H1 (cell line): Measurements from ENCODE around the gene COLEC11. TPM values are rescaled to one million over a fixed set of nuclear protein-coding genes. Genes with fewer than 3 reads are reported as not detected.

Experiments
- CTCF ChIA-PET: fragments of 300-600 bp; sonication (Branson Sonifier 250); formaldehyde crosslinking; loops from one replicate; lab custom pipeline; 2021; ENCODE audit not compliant: partially characterized antibody; lab: Charles Lee
- POLR2A ChIA-PET: fragments of 300-600 bp; sonication (Branson Sonifier 250); formaldehyde crosslinking; loops from one replicate; lab custom pipeline; 2021; ENCODE audit warnings: inconsistent platforms; ENCODE audit not compliant: partially characterized antibody; lab: Charles Lee
- DNase-seq, 2 experiments: peaks; one replicate each; pipeline versions ENCODE4 v3.0.0 to v3.0.0-alpha.2; 2010 to 2022; ENCODE audit warnings: low spot score in 2 of 2, low read depth in 1 of 2, mixed read lengths in 1 of 2
- FAIRE-seq: peaks from 2 replicates; lab custom pipeline; 2011; peaks lifted over from hg19 to GRCh38; lab: Jason Lieb, UNC
- H2AFZ ChIP-seq: 2 replicates; pipeline ENCODE4 v1.8.1; 2012; ENCODE audit warnings: low read length, inconsistent platforms
- H2AK5ac ChIP-seq: 2 replicates; pipeline ENCODE4 v1.6.1; 2013; ENCODE audit warnings: low read depth, low read length
- H2BK120ac ChIP-seq: replicated peaks from 2 replicates; pipeline ENCODE3; 2013; ENCODE audit warnings: low read depth, low read length, inconsistent platforms
- H2BK12ac ChIP-seq: 2 replicates; pipeline ENCODE4 v1.6.1; 2013; ENCODE audit warnings: low read depth, low read length
- H2BK15ac ChIP-seq: 2 replicates; pipeline ENCODE4 v1.6.1; 2013; ENCODE audit warnings: low read length
- H2BK20ac ChIP-seq: 2 replicates; pipeline ENCODE4 v1.6.1; 2013; ENCODE audit warnings: low read length
- H2BK5ac ChIP-seq: 2 replicates; pipeline ENCODE4 v1.6.1; 2013; ENCODE audit warnings: low read depth, low read length
- H3K14ac ChIP-seq: 2 replicates; pipeline ENCODE4 v1.6.1; 2013; ENCODE audit warnings: inconsistent platforms; ENCODE audit not compliant: insufficient read length
- H3K18ac ChIP-seq: 2 replicates; pipeline ENCODE4 v1.6.1; 2013; ENCODE audit warnings: low read length; ENCODE audit errors: extremely low read depth
- H3K23ac ChIP-seq: 2 replicates; pipeline ENCODE4 v1.6.1; 2013; ENCODE audit warnings: inconsistent platforms; ENCODE audit not compliant: insufficient read length
- H3K23me2 ChIP-seq: 2 replicates; pipeline ENCODE4 v1.6.1; 2013; ENCODE audit warnings: low read depth, low read length
- H3K27ac ChIP-seq: 2 replicates; pipeline ENCODE4 v1.6.1; 2011; ENCODE audit warnings: low read depth, low read length, inconsistent platforms
- H3K27me3 ChIP-seq, 4 experiments: replicated peaks in 1 of 4; 1 replicate in 1 of 4; 2 replicates in 3 of 4; pipeline versions ENCODE4 v1.6.1 to v1.8.1; 2011 to 2013; ENCODE audit warnings: low read length in 3 of 4, mild to moderate bottlenecking in 3 of 4, inconsistent platforms in 2 of 4, mixed read lengths in 2 of 4, moderate library complexity in 1 of 4; ENCODE audit not compliant: control insufficient read depth in 3 of 4, insufficient read depth in 3 of 4; ENCODE audit errors: extremely low read depth in 1 of 4
- H3K36me3 ChIP-seq, 4 experiments: 2 replicates each; pipeline versions ENCODE4 v1.6.1 to v1.8.1; 2011 to 2013; ENCODE audit warnings: mild to moderate bottlenecking in 4 of 4, low read length in 3 of 4, moderate library complexity in 2 of 4, control low read depth in 1 of 4, inconsistent platforms in 1 of 4; ENCODE audit not compliant: insufficient read depth in 4 of 4, control insufficient read depth in 2 of 4
- H3K4ac ChIP-seq: replicated peaks from 2 replicates; pipeline ENCODE3; 2013; ENCODE audit warnings: low read length, low read depth, mixed read lengths, inconsistent platforms; ENCODE audit not compliant: insufficient read length
- H3K4me1 ChIP-seq, 4 experiments: replicated peaks in 1 of 4; 1 replicate in 1 of 4; 2 replicates in 3 of 4; pipeline versions ENCODE4 v1.6.1 to v1.8.1; 2011 to 2013; ENCODE audit warnings: low read length in 3 of 4, inconsistent platforms in 2 of 4, mixed read lengths in 1 of 4; ENCODE audit not compliant: insufficient read depth in 4 of 4, control insufficient read depth in 3 of 4
- H3K4me2 ChIP-seq, 2 experiments: 2 replicates each; pipeline versions ENCODE4 v1.6.1 to v1.8.1; 2011 to 2013; ENCODE audit warnings: low read depth in 2 of 2, low read length in 2 of 2, control low read depth in 1 of 2, inconsistent platforms in 1 of 2, mild to moderate bottlenecking in 1 of 2; ENCODE audit not compliant: insufficient read depth in 1 of 2
- H3K4me3 ChIP-seq, 4 experiments: fragments of 200-600, 300-600 bp in 1 of 4; sonication (generic), shearing (Covaris generic), sonication (Bioruptor Twin) in 1 of 4; 2 replicates each; pipeline versions ENCODE4 v1.5.1 to v1.8.1; 2011 to 2016; ENCODE audit warnings: low read length in 4 of 4, low read depth in 3 of 4, control low read depth in 2 of 4, inconsistent platforms in 2 of 4, mild to moderate bottlenecking in 2 of 4, mixed read lengths in 1 of 4, moderate library complexity in 1 of 4; ENCODE audit not compliant: insufficient read depth in 2 of 4; ENCODE audit errors: extremely low read depth in 1 of 4
- H3K56ac ChIP-seq: replicated peaks from 2 replicates; pipeline ENCODE3; 2013; ENCODE audit warnings: low read depth, mild to moderate bottlenecking, mixed read lengths, low read length, inconsistent platforms; ENCODE audit not compliant: insufficient read length
- H3K79me1 ChIP-seq: 2 replicates; pipeline ENCODE4 v1.6.1; 2013; ENCODE audit warnings: low read depth, low read length, control low read depth
- H3K79me2 ChIP-seq, 2 experiments: 2 replicates each; pipeline versions ENCODE4 v1.6.1 to v1.8.1; 2012 to 2013; ENCODE audit warnings: low read length in 2 of 2, mild to moderate bottlenecking in 2 of 2, inconsistent platforms in 1 of 2; ENCODE audit not compliant: insufficient read depth in 2 of 2, control insufficient read depth in 1 of 2
- H3K9ac ChIP-seq, 4 experiments: replicated peaks in 1 of 4; 1 replicate in 1 of 4; 2 replicates in 3 of 4; pipeline versions ENCODE4 v1.6.1 to v1.8.1; 2011 to 2013; ENCODE audit warnings: low read depth in 3 of 4, low read length in 3 of 4, control low read depth in 2 of 4, mild to moderate bottlenecking in 2 of 4, moderate library complexity in 2 of 4, inconsistent platforms in 1 of 4; ENCODE audit errors: extremely low read depth in 1 of 4
- H3K9me3 ChIP-seq, 2 experiments: 2 replicates each; pipeline versions ENCODE4 v1.6.1 to v1.8.1; 2012 to 2013; ENCODE audit warnings: mild to moderate bottlenecking in 2 of 2, moderate library complexity in 2 of 2, control low read depth in 1 of 2, inconsistent platforms in 1 of 2, low read depth in 1 of 2, low read length in 1 of 2, mixed read lengths in 1 of 2; ENCODE audit not compliant: insufficient read depth in 2 of 2
- H4K20me1 ChIP-seq, 2 experiments: replicated peaks in 1 of 2; 2 replicates each; pipeline versions ENCODE3 to v1.8.1; 2011 to 2013; ENCODE audit warnings: inconsistent platforms in 2 of 2, low read length in 2 of 2, mild to moderate bottlenecking in 1 of 2; ENCODE audit not compliant: insufficient read depth in 2 of 2, control insufficient read depth in 1 of 2
- H4K5ac ChIP-seq: 2 replicates; pipeline ENCODE4 v1.6.1; 2013; ENCODE audit warnings: low read length, low read depth, mixed read lengths, inconsistent platforms; ENCODE audit not compliant: insufficient read length
- H4K8ac ChIP-seq: 2 replicates; pipeline ENCODE4 v1.8.0; 2013; ENCODE audit warnings: mild to moderate bottlenecking, moderate library complexity, low read length, inconsistent platforms; ENCODE audit not compliant: insufficient read depth; ENCODE audit errors: extremely low read depth
- H4K91ac ChIP-seq: replicated peaks from 2 replicates; pipeline ENCODE3; 2013; ENCODE audit warnings: low read length, mixed read lengths, inconsistent platforms; ENCODE audit not compliant: insufficient read length
- FOSL1 ChIP-seq: IDR thresholded peaks from 2 replicates; pipeline ENCODE4 v1.6.1; 2011; ENCODE audit warnings: mild to moderate bottlenecking, low read depth, low read length, moderate library complexity; ENCODE audit not compliant: insufficient read depth
- JUN ChIP-seq: IDR thresholded peaks from 2 replicates; pipeline ENCODE4 v1.6.1; 2011; ENCODE audit warnings: low read depth, mild to moderate bottlenecking, improper control_type of control experiment, low read length
- RAD21 ChIP-seq, 2 experiments: IDR thresholded peaks in 1 of 2; conservative IDR thresholded peaks in 1 of 2; 2 replicates each; pipeline ENCODE4 v1.6.1; 2011; ENCODE audit warnings: low read depth in 2 of 2, low read length in 2 of 2, improper control_type of control experiment in 1 of 2, inconsistent platforms in 1 of 2, mild to moderate bottlenecking in 1 of 2, moderate library complexity in 1 of 2
- RNF2 ChIP-seq: fragments of 200-900, 300-1000 bp; sonication (generic); IDR thresholded peaks from 2 replicates; pipeline ENCODE4 v1.7.1; 2016; ENCODE audit warnings: borderline replicate concordance, low read depth, mild to moderate bottlenecking, antibody characterized with exemption, low read length; ENCODE audit not compliant: poor library complexity, severe bottlenecking; ENCODE audit errors: missing control alignments
- TAF7 ChIP-seq: optimal IDR thresholded peaks from 2 replicates; pipeline ENCODE3; 2011; ENCODE audit warnings: low read depth, mild to moderate bottlenecking, inconsistent platforms, low read length, moderate library complexity, borderline replicate concordance
- TCF12 ChIP-seq: IDR thresholded peaks from 2 replicates; pipeline ENCODE4 v1.6.1; 2011; ENCODE audit warnings: low read depth, mild to moderate bottlenecking, low read length
- WGBS, 2 experiments: shearing (Covaris generic) in 1 of 2; methylation state at CpG; one replicate each; pipeline versions ENCODE4 v1.1.6 to v1.1.7; 2013 to 2015; ENCODE audit warnings: low lambda C conversion rate in 2 of 2, mixed read lengths in 2 of 2, inconsistent platforms in 1 of 2, low coverage in 1 of 2, missing lambda C conversion rate in 1 of 2; ENCODE audit not compliant: insufficient replicate concordance in 2 of 2, insufficient coverage in 1 of 2, insufficient read length in 1 of 2; ENCODE audit errors: extremely low coverage in 1 of 2, missing lambda C conversion rate in 1 of 2; 5-methylcytosine and 5-hydroxymethylcytosine counted together
- polyA plus RNA-seq, 7 experiments: library from polyadenylated mRNA; depleted of rRNA in 3 of 7; stranded (reverse) in 5 of 7; unstranded in 2 of 7; fragments of >200 nt in 5 of 7; fragments of 200-250 nt in 2 of 7; gene quantifications; 1 replicate in 5 of 7; 2 replicates in 1 of 7; 4 replicates in 1 of 7; pipeline versions ENCODE4 v1.2.1 to v1.2.3, GENCODE V29; 2011 to 2013; ENCODE audit warnings: missing spikeins in 2 of 7, mixed read lengths in 2 of 7
- total RNA-seq: library from RNA; stranded (reverse); fragmentation: NEBNext Ultra II Directional; extraction: Animal tissue kit (Norgen Biotek cat#: 25700); gene quantifications from 2 replicates; pipeline ENCODE4 v1.2.1, GENCODE V29; 2021
- TF ChIP-seq, protein P1 (sequence below): IDR thresholded peaks from 2 replicates; pipeline ENCODE4 v1.6.1; 2011; ENCODE audit warnings: low read depth, mild to moderate bottlenecking, low read length; ENCODE audit not compliant: insufficient read depth

COLEC11 gene
- total and polyA plus RNA-seq, 2 of the 8 experiments (the other 6 are each of a cell fraction or from before 2014, with no cell fraction given): 0.47 to 0.80 TPM

DNA sequence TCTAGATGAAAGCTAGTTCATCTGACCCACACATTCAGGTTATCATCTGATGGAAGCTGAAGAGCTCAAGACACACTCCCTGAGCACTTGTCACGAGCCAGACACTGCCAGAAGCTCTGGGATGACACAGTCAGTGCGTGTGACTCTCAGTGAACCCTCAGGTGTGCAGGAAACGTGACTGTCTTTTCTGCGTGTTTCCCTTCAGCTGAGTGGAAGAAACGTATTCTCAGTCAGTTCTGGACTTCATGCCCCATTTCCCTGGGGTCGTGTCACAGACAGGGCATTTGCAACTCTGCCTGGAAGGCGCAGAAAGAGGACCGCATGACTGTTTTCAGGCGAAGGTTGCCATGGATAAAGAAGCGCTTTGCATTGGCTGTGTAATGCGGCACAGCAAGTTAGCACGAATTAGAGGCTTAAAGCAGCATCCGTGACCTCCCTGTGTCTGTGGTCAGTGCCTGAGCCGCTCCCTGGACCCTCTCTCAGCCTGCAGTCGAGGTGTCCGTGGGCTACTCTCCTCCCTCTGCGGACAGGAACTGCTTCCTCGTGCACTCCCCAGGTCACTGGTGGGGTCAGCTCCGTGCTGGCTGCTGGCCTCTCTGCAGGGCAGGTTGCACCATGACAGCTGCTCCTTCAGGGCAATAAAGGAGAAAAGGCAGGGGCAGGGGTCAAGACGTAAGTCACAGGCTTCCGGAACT is 59.8 kb downstream of the COLEC11 start:
- H2BK12ac ChIP-seq: peak overlapping the region; percentile 50; the same call in 1 of the 2 replicates
- WGBS, 2 experiments: 87% methylated on average over 21 of the region's 21 CpGs; no CpG with 5 or more reads in 1 of the 2 experiments
- H3K79me1 ChIP-seq: no peaks in the 10 kb centered on the region
- H3K9ac ChIP-seq: no peak overlapping the region
- no peak overlapping the region for H4K5ac ChIP-seq
- H3K27me3 ChIP-seq: peaks cover 0 to 2% (median 0%) of the 10 kb centered on the region in 4 experiments; a peak in 1 of 7 replicates
- TF ChIP-seq JUN: no peak
- no peak for TF ChIP-seq TAF7
- TF ChIP-seq, protein P1, sequence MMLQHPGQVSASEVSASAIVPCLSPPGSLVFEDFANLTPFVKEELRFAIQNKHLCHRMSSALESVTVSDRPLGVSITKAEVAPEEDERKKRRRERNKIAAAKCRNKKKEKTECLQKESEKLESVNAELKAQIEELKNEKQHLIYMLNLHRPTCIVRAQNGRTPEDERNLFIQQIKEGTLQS: no peak
- TF ChIP-seq FOSL1: no peak
- TF ChIP-seq TCF12: no peak
- no peak for TF ChIP-seq RNF2
- TF ChIP-seq RAD21 (IDR thresholded peaks at IDR 0.05 in 1 of 2, conservative IDR thresholded peaks at IDR 0.05 in 1 of 2; ENCODE audit: low read depth in 2 of 2, low read length in 2 of 2): no peak
- no peaks in the 10 kb centered on the region for H3K36me3 ChIP-seq
- H3K18ac ChIP-seq: no peak overlapping the region
- H3K27ac ChIP-seq: no peak overlapping the region
- H3K4me3 ChIP-seq: no peak overlapping the region
- H3K23me2 ChIP-seq: peaks cover 7% of the 10 kb centered on the region; the same call in 1 of the 2 replicates
- H3K9me3 ChIP-seq: no peaks in the 10 kb centered on the region; a peak in 1 of 4 replicates
- no peaks in the 10 kb centered on the region for H3K79me2 ChIP-seq
- H3K14ac ChIP-seq: no peak overlapping the region
- peak overlapping the region; percentile 78; the same call in 1 of the 2 replicates for H2AK5ac ChIP-seq
- H2BK20ac ChIP-seq: no peak overlapping the region
- CTCF ChIA-PET: interaction anchor here (0.6 to 2.3 kb wide), 8 partner anchors 8 to 465 kb away, joined by 3 to 8 read pairs (median 3); no protein-coding TSS in a partner anchor
- H2BK120ac ChIP-seq: no peak overlapping the region
- DNase-seq (no peak), FAIRE-seq (no peak)
- H4K20me1 ChIP-seq: no peaks in the 10 kb centered on the region
- no peak overlapping the region for H3K23ac ChIP-seq
- peak overlapping the region; percentile 66; the same call in 1 of the 2 replicates for H4K8ac ChIP-seq
- H2AFZ ChIP-seq: no peak overlapping the region
- H2BK15ac ChIP-seq: 0 out of 2 replicates have a peak overlapping the region, but pooled peaks have one; percentile 92
- no peak overlapping the region for H4K91ac ChIP-seq
- H3K4me1 ChIP-seq: peaks cover 5 to 24% (median 18%) of the 10 kb centered on the region in 4 experiments
- no peak overlapping the region for H2BK5ac ChIP-seq
- H3K56ac ChIP-seq: no peak overlapping the region
- POLR2A ChIA-PET: interaction anchor here (3.8 to 4.5 kb wide), 2 partner anchors 79 to 97 kb away, joined by 13 to 26 read pairs; partner anchors contain the start of gene RNASEH1
- peak overlapping the region; percentile 21 for H3K4ac ChIP-seq
- no peak overlapping the region for H3K4me2 ChIP-seq
